GM19238 (cell line): ENCODE data around the gene SLC45A2.
"Not testable (repeated sequence)": the region's sequence is repeated elsewhere in the genome, so short reads cannot be mapped to it uniquely, and the experiment has no call there.

ENCODE experiments used
- DNase-seq: peaks from one replicate; pipeline ENCODE4 v3.0.0; 2011; ENCODE audit warnings: low spot score; ENCODE audit not compliant: insufficient read length

The SLC45A2 gene

GRCh38 chr5:33929925-33930690 lies 54.4 kb downstream of the SLC45A2 start:
- no peak for DNase-seq

- no peak for DNase-seq
Measured at GRCh38 chr5:33928283-33928682, 56.2 kb downstream of the SLC45A2 start.

- DNase-seq = no peak
Measured at GRCh38 chr5:33927685-33928084, 56.8 kb downstream of the SLC45A2 start.

- no peak for DNase-seq
Measured at GRCh38 chr5:33925278-33925677, 59.2 kb downstream of the SLC45A2 start.

- DNase-seq = no peak
Measured at GRCh38 chr5:33921002-33921401, 63.5 kb downstream of the SLC45A2 start.

- not testable (repeated sequence) for DNase-seq
Measured at GRCh38 chr5:33914844-33915243, 69.6 kb downstream of the SLC45A2 start.

GRCh38 chr5:33906248-33906647 lies 78.2 kb downstream of the SLC45A2 start:
- DNase-seq = not testable (repeated sequence)

GRCh38 chr5:33905381-33905780 lies 79.1 kb downstream of the SLC45A2 start:
- DNase-seq = no peak

GRCh38 chr5:33903118-33903517 lies 81.4 kb downstream of the SLC45A2 start:
- DNase-seq = no peak

- no peak for DNase-seq
Measured at GRCh38 chr5:33901156-33901555, 83.3 kb downstream of the SLC45A2 start.
